Vagina (tissue), 2 donors: ENCODE data around the gene KTN1.

ENCODE experiments used
- CTCF ChIP-seq, 3 experiments: fragments of 450-650 bp in 2 of 3; fragments of 200-600 bp in 1 of 3; sonication (generic) in 1 of 3; IDR thresholded peaks; one replicate each; pipeline ENCODE4 v1.5.1; 2017 to 2019; ENCODE audit warnings: antibody characterized with exemption in 3 of 3, mild to moderate bottlenecking in 2 of 3, moderate library complexity in 2 of 3
- POLR2A ChIP-seq, 2 donors: fragments of 450-650 bp; IDR thresholded peaks; one replicate each; pipeline ENCODE4 v1.6.1; 2017; ENCODE audit warnings: antibody characterized with exemption in 2 of 2, mild to moderate bottlenecking in 2 of 2, moderate library complexity in 2 of 2
- POLR2AphosphoS5 ChIP-seq, 2 donors: sonication (generic); formaldehyde crosslinking; IDR thresholded peaks; one replicate each; pipeline ENCODE4 v1.9.0; 2017; ENCODE audit warnings: antibody characterized with exemption in 2 of 2, mild to moderate bottlenecking in 2 of 2, low read depth in 1 of 2; ENCODE audit not compliant: insufficient read depth in 1 of 2

GRCh38 chr14:55638665-55639064 is 58.7 kb downstream of the KTN1 start:
- TF ChIP-seq POLR2A (IDR thresholded peaks at IDR 0.05), result no peak
- no peak for TF ChIP-seq CTCF (IDR thresholded peaks at IDR 0.05)
- TF ChIP-seq POLR2AphosphoS5 (IDR thresholded peaks at IDR 0.05; ENCODE audit: insufficient read depth in 1 of 2, low read depth in 1 of 2), result no peak
